Memory B cell (primary cell): ENCODE data around the gene ELOA.
A peak's percentile ranks its signal among the peaks of the same experiment; 100 is the strongest.

Source experiments
- ATAC-seq: fragments of 150-1000 bp; cut with Tn5 transposase; 2 replicates; pipeline ENCODE4 v1.10.0; 2021; ENCODE audit warnings: low read depth, mild to moderate bottlenecking, moderate library complexity
- DNase-seq, 2 donors: peaks; one replicate each; pipeline ENCODE4 v3.0.0; 2022; ENCODE audit warnings: low spot score in 2 of 2
- H3K27ac Mint-ChIP-seq: one replicate; pipeline ENCODE4 v1.8.0; 2022; ENCODE audit warnings: mild to moderate bottlenecking, moderate library complexity, mixed read lengths
- H3K27me3 Mint-ChIP-seq: one replicate; pipeline ENCODE4 v1.8.0; 2022; ENCODE audit warnings: mixed read lengths
- H3K36me3 Mint-ChIP-seq: one replicate; pipeline ENCODE4 v1.8.0; 2022; ENCODE audit warnings: mild to moderate bottlenecking, mixed read lengths
- H3K4me1 Mint-ChIP-seq: one replicate; pipeline ENCODE4 v1.8.0; 2022; ENCODE audit warnings: mixed read lengths
- H3K4me3 Mint-ChIP-seq: one replicate; pipeline ENCODE4 v1.8.0; 2022; ENCODE audit warnings: mild to moderate bottlenecking, moderate library complexity, mixed read lengths
- H3K9me3 Mint-ChIP-seq: one replicate; pipeline ENCODE4 v1.8.0; 2022; ENCODE audit warnings: mixed read lengths

The ELOA gene

GRCh38 chr1:23809751-23810171 lies 66.5 kb downstream of the ELOA start:
- DNase-seq (peak; percentile 78 to 82), ATAC-seq (peak; percentile 90)
- no peaks in the 10 kb centered on the region for H3K27me3 Mint-ChIP-seq
- H3K36me3 Mint-ChIP-seq: peaks cover 16% of the 10 kb centered on the region
- no peak overlapping the region for H3K4me3 Mint-ChIP-seq
- H3K4me1 Mint-ChIP-seq: peaks cover 21% of the 10 kb centered on the region
- H3K9me3 Mint-ChIP-seq: no peaks in the 10 kb centered on the region
- H3K27ac Mint-ChIP-seq: peak overlapping the region; percentile 21

GRCh38 chr1:23810818-23811540 lies 67.7 kb downstream of the ELOA start:
- peak; percentile 84 for ATAC-seq
- H3K27ac Mint-ChIP-seq: peak overlapping the region; percentile 21
- DNase-seq: peak; percentile 78 to 84

More at GRCh38 chr1:23810818-23811540, 67.7 kb downstream of the ELOA start:
- H3K9me3 Mint-ChIP-seq: no peaks in the 10 kb centered on the region
- H3K36me3 Mint-ChIP-seq: peaks cover 10% of the 10 kb centered on the region
- H3K4me1 Mint-ChIP-seq: peaks cover 21% of the 10 kb centered on the region
- H3K4me3 Mint-ChIP-seq: no peak overlapping the region
- H3K27me3 Mint-ChIP-seq: no peaks in the 10 kb centered on the region
